SK-N-SH (cell line): ENCODE measurements around the gene NRN1L. TPM values are rescaled to one million over a fixed set of nuclear protein-coding genes. Genes with fewer than 3 reads are reported as not detected.

ENCODE experiments used
- CTCF ChIA-PET: fragments of 300-600, 350-600 bp; formaldehyde crosslinking; extraction: SDS; loops from one replicate; lab custom pipeline; 2021; lab: Yijun Ruan, JAX
- POLR2A ChIA-PET: fragments of 350-600 bp; sonication (Branson Sonifier 250); formaldehyde crosslinking; extraction: SDS; loops from one replicate; lab custom pipeline; 2020; ENCODE audit warnings: antibody characterized with exemption, inconsistent platforms; lab: Yijun Ruan, JAX
- DNase-seq: peaks from one replicate; pipeline ENCODE4 v3.0.0; 2012
- H2AFZ ChIP-seq: fragments of 200-600 bp; sonication (generic); 2 replicates; pipeline ENCODE4 v1.8.1; 2016; ENCODE audit warnings: antibody characterized with exemption, mild to moderate bottlenecking, low read depth
- H3F3A ChIP-seq: fragments of 200-600 bp; sonication (generic); replicated peaks from 2 replicates; pipeline ENCODE3; 2016; ENCODE audit warnings: antibody characterized with exemption, mild to moderate bottlenecking; ENCODE audit not compliant: insufficient read depth
- H3K27ac ChIP-seq, 2 experiments: fragments of 200-500 bp in 1 of 2; fragments of 200-600 bp in 1 of 2; sonication (Bioruptor generic) in 1 of 2; sonication (generic), shearing (Covaris generic) in 1 of 2; 2 replicates each; pipeline versions ENCODE4 v1.5.1 to v1.6.1; 2014 to 2016; ENCODE audit warnings: low read depth in 2 of 2, inconsistent platforms in 1 of 2, low read length in 1 of 2, mild to moderate bottlenecking in 1 of 2, mixed read lengths in 1 of 2
- H3K27me3 ChIP-seq: fragments of 200-600 bp; sonication (generic), shearing (Covaris generic); 2 replicates; pipeline ENCODE4 v1.6.1; 2016; ENCODE audit warnings: mixed run types; ENCODE audit not compliant: insufficient read depth
- H3K36me3 ChIP-seq, 2 experiments: fragments of 200-500 bp in 1 of 2; fragments of 200-600 bp in 1 of 2; sonication (Bioruptor generic) in 1 of 2; sonication (generic) in 1 of 2; replicated peaks in 1 of 2; 2 replicates each; pipeline versions ENCODE3 to v1.5.1; 2014 to 2016; ENCODE audit warnings: low read length in 1 of 2, mild to moderate bottlenecking in 1 of 2; ENCODE audit not compliant: insufficient read depth in 2 of 2, control insufficient read depth in 1 of 2
- H3K4me1 ChIP-seq, 2 experiments: fragments of 200-500 bp in 1 of 2; fragments of 200-600 bp in 1 of 2; sonication (Bioruptor generic) in 1 of 2; sonication (generic), shearing (Covaris generic) in 1 of 2; 2 replicates each; pipeline versions ENCODE4 v1.5.1 to v1.6.1; 2014 to 2016; ENCODE audit warnings: low read depth in 1 of 2, low read length in 1 of 2, mixed run types in 1 of 2; ENCODE audit not compliant: insufficient read depth in 2 of 2, control insufficient read depth in 1 of 2
- H3K4me2 ChIP-seq: fragments of 200-600 bp; sonication (generic), shearing (Covaris generic); 2 replicates; pipeline ENCODE4 v1.6.1; 2017; ENCODE audit warnings: mixed run types
- H3K4me3 ChIP-seq, 2 experiments: fragments of 200-500 bp in 1 of 2; fragments of 200-600 bp in 1 of 2; sonication (Bioruptor generic) in 1 of 2; sonication (generic), shearing (Covaris generic) in 1 of 2; 2 replicates each; pipeline versions ENCODE4 v1.5.1 to v1.8.1; 2014 to 2016; ENCODE audit warnings: low read depth in 2 of 2, inconsistent platforms in 1 of 2, low read length in 1 of 2, mild to moderate bottlenecking in 1 of 2, mixed read lengths in 1 of 2, moderate library complexity in 1 of 2
- H3K79me2 ChIP-seq: fragments of 200-600 bp; sonication (generic); 2 replicates; pipeline ENCODE4 v1.8.1; 2017; ENCODE audit warnings: mild to moderate bottlenecking; ENCODE audit not compliant: insufficient read depth
- H3K9ac ChIP-seq: fragments of 200-600 bp; sonication (generic); 2 replicates; pipeline ENCODE4 v1.6.1; 2017; ENCODE audit warnings: mixed run types
- H3K9me2 ChIP-seq: fragments of 200-600 bp; sonication (generic); 2 replicates; pipeline ENCODE4 v1.6.1; 2017; ENCODE audit warnings: mixed run types
- H3K9me3 ChIP-seq: fragments of 200-600 bp; sonication (generic); 2 replicates; pipeline ENCODE4 v1.6.1; 2017; ENCODE audit warnings: mixed run types, mild to moderate bottlenecking, moderate library complexity
- H4K20me1 ChIP-seq: fragments of 200-600 bp; sonication (generic); 2 replicates; pipeline ENCODE4 v1.6.1; 2017; ENCODE audit warnings: mild to moderate bottlenecking, mixed run types; ENCODE audit not compliant: insufficient read depth
- ELF1 ChIP-seq: IDR thresholded peaks from 2 replicates; pipeline ENCODE4 v1.4.0; 2012
- EP300 ChIP-seq, 2 experiments: IDR thresholded peaks; 2 replicates each; pipeline versions ENCODE4 v1.4.0 to v1.6.1; 2012; ENCODE audit warnings: borderline replicate concordance in 1 of 2, low read depth in 1 of 2, low read length in 1 of 2
- EZH2phosphoT487 ChIP-seq: fragments of 200-600 bp; sonication (generic); IDR thresholded peaks from 2 replicates; pipeline ENCODE4 v1.6.1; 2017; ENCODE audit warnings: low read depth, mixed run types, mild to moderate bottlenecking, antibody characterized with exemption, moderate library complexity, borderline replicate concordance
- FOXJ3 ChIP-seq: sonication (generic); formaldehyde crosslinking; IDR thresholded peaks from 2 replicates; pipeline ENCODE4 v1.5.1; 2020; ENCODE audit warnings: mild to moderate bottlenecking, missing genetic modification reagents
- FOXM1 ChIP-seq: IDR thresholded peaks from 2 replicates; pipeline ENCODE4 v1.4.0; 2012; ENCODE audit warnings: low read depth, mild to moderate bottlenecking
- GABPA ChIP-seq: IDR thresholded peaks from 2 replicates; pipeline ENCODE4 v1.4.0; 2012; ENCODE audit warnings: low read depth, mild to moderate bottlenecking
- MXI1 ChIP-seq: IDR thresholded peaks from 2 replicates; pipeline ENCODE4 v1.6.1; 2012; ENCODE audit warnings: mild to moderate bottlenecking, low read depth, low read length, improper control_type of control experiment
- POLR2AphosphoS5 ChIP-seq: IDR thresholded peaks from 2 replicates; pipeline ENCODE4 v1.6.1; 2012; ENCODE audit warnings: low read depth, low read length
- RAD21 ChIP-seq: IDR thresholded peaks from 2 replicates; pipeline ENCODE4 v1.6.1; 2012; ENCODE audit warnings: mild to moderate bottlenecking, low read length
- REST ChIP-seq: IDR thresholded peaks from 2 replicates; pipeline ENCODE4 v1.6.1; 2012; ENCODE audit warnings: mild to moderate bottlenecking, low read depth, low read length, moderate library complexity
- SIN3A ChIP-seq: IDR thresholded peaks from 2 replicates; pipeline ENCODE4 v1.6.1; 2012; ENCODE audit warnings: low read depth, mild to moderate bottlenecking, low read length, moderate library complexity, borderline replicate concordance
- TAF1 ChIP-seq: IDR thresholded peaks from 2 replicates; pipeline ENCODE4 v1.6.1; 2012; ENCODE audit warnings: low read depth, mild to moderate bottlenecking, low read length, moderate library complexity, borderline replicate concordance
- TCF12 ChIP-seq: IDR thresholded peaks from 2 replicates; pipeline ENCODE4 v1.4.0; 2012
- whole genome bisulfite sequencing: methylation state at CpG from one replicate; pipeline ENCODE4 v1.1.6; 2017; ENCODE audit warnings: low lambda C conversion rate; 5-methylcytosine and 5-hydroxymethylcytosine counted together
- polyA plus RNA-seq, 3 experiments: library from polyadenylated mRNA; depleted of rRNA; stranded (reverse); fragments of >200 nt; gene quantifications; 2 replicates each; pipeline ENCODE4 v1.2.3, GENCODE V29; 2012

The NRN1L gene
- polyA plus RNA-seq, 1 of the 3 experiments (the other 2 are of a cell fraction), result 0.41 TPM

GRCh38 chr16:67907397-67908180 lies 22.9 kb downstream of the NRN1L start:
- Histone ChIP-seq H3K4me3 (no peak overlapping the region), H3K36me3 (peaks cover 0 to 12% of the 10 kb centered on the region in 2 experiments), H3K9me3 (no peaks in the 10 kb centered on the region), H3K9ac (no peak overlapping the region), H3K27me3 (no peaks in the 10 kb centered on the region), H3K4me1 (peaks cover 0 to 14% of the 10 kb centered on the region in 2 experiments; a peak in 1 of 4 replicates), H3K9me2 (no peaks in the 10 kb centered on the region), H4K20me1 (0 out of 2 replicates have a peak, but pooled peaks cover 3% of the 10 kb centered on the region), H3K79me2 (peaks cover 15% of the 10 kb centered on the region; the same call in 1 of the 2 replicates), H3K27ac (no peak overlapping the region), H3K4me2 (no peak overlapping the region), H3F3A (no peaks in the 10 kb centered on the region), H2AFZ (no peak overlapping the region)
- DNase-seq, result no peak
- 91% methylated on average over 11 of the region's 11 CpGs for WGBS
- CTCF ChIA-PET, result interaction anchor here (0.8 to 2.5 kb wide), 3 partner anchors 10 to 24 kb away, joined by 4 to 9 read pairs (median 4); no protein-coding TSS in a partner anchor
- POLR2A ChIA-PET, result no interaction called here
- TF ChIP-seq SIN3A, result no peak
- no peak for TF ChIP-seq EP300 (IDR thresholded peaks at IDR 0.05; ENCODE audit: borderline replicate concordance in 1 of 2, low read depth in 1 of 2, low read length in 1 of 2)
- TF ChIP-seq EZH2phosphoT487, result no peak
- TF ChIP-seq ELF1, result no peak
- no peak for TF ChIP-seq TCF12
- TF ChIP-seq TAF1, result no peak
- no peak for TF ChIP-seq GABPA
- no peak for TF ChIP-seq POLR2AphosphoS5
- no peak for TF ChIP-seq REST
- no peak for TF ChIP-seq RAD21
- TF ChIP-seq MXI1, result no peak
- TF ChIP-seq FOXM1, result no peak
- TF ChIP-seq FOXJ3 (CRISPR knock-in tag), result no peak
